Hematopoietic multipotent progenitor cell treated with erythropoietin and hydrocortisone succinate and interleukin-3 and kit ligand, for 15 days (in vitro differentiated cells): Measurements from ENCODE around the gene FCRL4.
"Not testable (repeated sequence)": the region's sequence is repeated elsewhere in the genome, so short reads cannot be mapped to it uniquely, and the experiment has no call there.

Source experiments
- DNase-seq: peaks from one replicate; pipeline ENCODE4 v3.0.0-alpha.2; 2015; ENCODE audit warnings: low spot score

FCRL4 gene

DNA sequence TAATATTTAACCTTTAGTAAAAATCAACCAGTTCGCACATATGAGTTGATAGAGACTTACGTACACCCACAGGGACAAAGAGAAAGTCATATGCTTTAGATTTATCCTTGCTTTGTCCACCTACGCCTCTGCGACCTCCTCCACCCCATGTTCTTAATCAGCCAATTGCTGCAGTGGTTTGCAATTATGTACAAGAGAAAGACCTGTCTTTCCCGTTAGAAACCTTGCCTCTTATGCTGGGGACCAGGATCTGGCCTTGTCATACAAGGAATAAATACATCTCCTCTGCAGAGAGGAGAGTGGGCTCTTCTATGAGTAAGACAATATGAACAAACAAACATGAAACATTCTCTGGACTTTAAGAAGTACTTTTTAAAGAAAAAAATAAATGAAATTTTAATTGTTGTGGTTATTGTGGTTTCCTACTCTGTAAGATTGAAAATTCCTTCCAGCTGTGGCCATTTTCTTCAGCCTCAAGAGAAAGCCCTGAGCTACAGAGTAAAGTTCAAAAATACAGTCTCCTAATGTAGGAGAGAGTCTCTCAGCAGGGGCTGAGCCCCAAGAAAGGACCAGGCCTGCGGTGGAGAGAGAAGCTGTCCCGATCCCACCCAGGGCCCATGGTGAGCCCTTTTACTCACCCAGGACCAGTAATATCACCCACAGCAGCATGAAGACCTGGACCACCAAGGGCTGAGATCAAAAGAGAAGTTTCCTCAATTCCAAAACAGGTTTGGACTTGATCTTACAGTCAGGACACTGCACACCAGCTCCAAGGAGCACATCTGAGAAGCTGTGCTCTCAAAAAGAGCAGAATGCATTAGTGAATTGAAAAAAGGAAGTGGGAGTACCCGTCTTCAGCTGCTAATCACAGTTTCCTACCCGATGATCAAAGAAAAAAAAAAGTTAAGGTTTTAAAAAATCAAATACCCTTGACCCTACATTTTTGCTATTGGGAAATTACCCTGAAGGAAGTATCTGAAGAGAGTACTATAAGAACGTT, 45.9 kb downstream of the FCRL4 start, which contains the start of gene FCRL5:
Gene FCRL5 (minus strand): TSS at position 822 of the 1,000 bp plus-strand sequence. CDS start 153 bp downstream, at position 669.
- DNase-seq, result no peak

DNA sequence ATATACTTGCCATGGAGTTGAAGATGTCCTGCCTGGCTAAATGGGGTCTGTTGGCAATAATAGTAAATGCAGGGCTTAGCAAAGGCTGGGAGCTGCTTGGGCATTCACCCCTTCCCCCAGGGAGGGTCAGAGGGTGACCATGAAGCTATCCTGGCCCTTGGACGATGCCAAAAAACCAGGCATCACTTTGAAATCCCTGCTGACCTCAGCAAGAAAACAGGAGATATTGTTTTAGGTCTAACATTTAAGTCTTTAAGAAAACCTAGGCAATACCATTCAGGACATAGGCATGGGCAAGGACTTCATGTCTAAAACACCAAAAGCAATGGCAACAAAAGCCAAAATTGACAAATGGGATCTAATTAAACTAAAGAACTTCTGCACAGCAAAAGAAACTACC, 49.8 kb downstream of the FCRL4 start:
- not testable (repeated sequence) for DNase-seq

GRCh38 chr1:157542676-157543075, 55.2 kb downstream of the FCRL4 start:
- no peak for DNase-seq

DNA sequence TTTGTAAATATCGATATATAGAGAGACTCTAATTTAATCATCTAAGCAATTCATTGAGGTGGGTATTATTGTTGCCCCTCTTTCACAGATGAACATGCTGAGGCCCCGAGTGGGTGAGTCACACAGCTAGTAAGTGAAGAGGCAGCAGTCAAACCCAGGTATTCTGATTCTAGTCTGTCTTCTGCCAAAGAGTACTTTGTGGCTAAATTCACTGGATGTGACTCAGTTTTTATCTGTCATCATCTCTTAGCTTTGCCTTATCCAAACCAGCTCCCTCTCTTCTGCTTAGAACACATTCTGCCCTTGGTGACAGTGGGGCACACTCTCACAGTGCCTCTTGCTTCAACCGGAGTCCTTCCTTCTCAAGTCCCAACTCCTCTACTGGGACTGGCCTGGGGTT, 57.0 kb downstream of the FCRL4 start:
- no peak for DNase-seq

- DNase-seq, result no peak
Measured at GRCh38 chr1:157540160-157540748, 57.6 kb downstream of the FCRL4 start.

DNA sequence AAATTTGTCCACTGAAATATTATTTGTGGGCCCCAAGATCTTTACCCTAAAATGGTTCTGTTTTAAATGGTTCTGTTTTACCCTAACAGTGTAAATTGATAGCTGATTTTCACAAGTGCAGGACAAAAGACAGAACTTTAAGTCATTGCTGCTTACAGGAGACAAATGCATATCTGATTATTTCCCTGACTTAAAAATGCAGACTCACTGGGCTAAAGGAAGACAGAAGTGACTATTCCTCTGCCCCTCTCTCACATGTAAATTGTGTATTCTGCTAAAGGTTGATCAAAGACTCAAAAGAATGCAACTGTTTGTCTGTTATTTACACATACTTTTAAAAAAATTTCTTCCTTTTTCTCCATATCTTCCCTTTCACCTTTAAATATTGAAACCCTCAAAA, 58.3 kb downstream of the FCRL4 start:
- DNase-seq, result no peak

DNA sequence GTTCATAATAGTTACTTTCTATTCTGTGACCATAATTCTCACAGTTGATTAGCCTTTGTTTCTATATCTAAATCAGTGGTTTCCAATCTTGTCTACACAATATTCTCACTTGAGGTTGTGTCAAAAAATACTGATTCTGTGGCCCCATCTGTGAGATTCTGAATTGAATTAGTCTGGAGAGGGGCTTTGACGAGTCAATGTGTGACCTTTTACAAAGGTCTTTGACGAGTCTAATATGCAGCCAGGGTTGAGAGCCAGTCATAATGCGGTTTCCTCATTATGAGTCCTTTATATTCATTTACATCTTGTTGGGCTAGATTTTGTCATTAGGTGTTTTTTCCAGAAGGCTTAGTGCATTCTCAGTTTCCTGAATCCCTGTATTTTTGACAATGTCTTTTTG, 65.3 kb downstream of the FCRL4 start:
- no peak for DNase-seq

DNA sequence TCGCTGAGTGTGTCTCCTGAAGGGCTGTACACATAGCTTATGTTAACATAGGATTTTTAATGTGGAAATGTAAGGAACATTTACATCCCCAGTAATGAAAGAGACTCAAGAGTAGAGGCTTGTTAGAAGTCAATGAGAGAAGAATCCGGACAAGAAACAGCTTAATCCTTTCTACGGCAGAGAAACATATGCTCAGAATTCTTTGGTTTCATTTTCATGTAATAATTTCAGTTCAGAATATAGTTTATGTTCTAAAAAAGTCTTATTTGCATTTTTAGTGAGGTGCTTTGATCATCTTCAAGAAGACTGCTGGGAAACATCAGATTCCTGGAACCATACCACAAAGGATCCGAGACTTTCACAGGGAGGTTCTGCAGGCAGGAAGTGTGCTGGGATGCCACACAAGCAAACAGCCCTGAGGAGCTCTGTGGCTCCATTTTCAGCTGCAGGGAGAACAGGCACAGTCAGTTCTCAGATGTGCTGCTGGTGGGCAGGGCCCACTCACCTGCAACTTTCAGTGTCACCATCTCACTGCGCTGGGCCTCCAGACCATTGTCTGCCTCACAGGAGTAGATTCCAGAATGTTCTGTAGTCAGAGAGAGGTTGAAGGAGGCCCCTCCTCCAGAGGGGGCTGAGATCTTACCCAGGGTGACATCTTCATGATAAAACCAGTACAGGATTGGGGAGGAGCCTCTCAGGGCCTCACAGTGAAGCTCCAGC, 74.0 kb downstream of the FCRL4 start:
- DNase-seq, result no peak
